Stimulated activated CD8-positive, alpha-beta memory T cell treated with anti-CD3 and anti-CD28 coated beads, Interleukin-12 subunit alpha, Interleukin-12 subunit beta, amount 100 ng/mL, for 4 hours (primary cell): Measurements from ENCODE around the gene BPI.
"Not testable (repeated sequence)": the region's sequence is repeated elsewhere in the genome, so short reads cannot be mapped to it uniquely, and the experiment has no call there.

Source experiments
- DNase-seq: peaks from one replicate; pipeline ENCODE4 v3.0.0-alpha.2; 2020; ENCODE audit warnings: low read depth

The BPI gene

GRCh38 chr20:38363004-38363747 lies 59.2 kb downstream of the BPI start:
- DNase-seq: no peak

- no peak for DNase-seq
Measured at GRCh38 chr20:38369389-38369788, 65.4 kb downstream of the BPI start.

GRCh38 chr20:38372806-38373205 lies 68.8 kb downstream of the BPI start:
- no peak for DNase-seq

DNA sequence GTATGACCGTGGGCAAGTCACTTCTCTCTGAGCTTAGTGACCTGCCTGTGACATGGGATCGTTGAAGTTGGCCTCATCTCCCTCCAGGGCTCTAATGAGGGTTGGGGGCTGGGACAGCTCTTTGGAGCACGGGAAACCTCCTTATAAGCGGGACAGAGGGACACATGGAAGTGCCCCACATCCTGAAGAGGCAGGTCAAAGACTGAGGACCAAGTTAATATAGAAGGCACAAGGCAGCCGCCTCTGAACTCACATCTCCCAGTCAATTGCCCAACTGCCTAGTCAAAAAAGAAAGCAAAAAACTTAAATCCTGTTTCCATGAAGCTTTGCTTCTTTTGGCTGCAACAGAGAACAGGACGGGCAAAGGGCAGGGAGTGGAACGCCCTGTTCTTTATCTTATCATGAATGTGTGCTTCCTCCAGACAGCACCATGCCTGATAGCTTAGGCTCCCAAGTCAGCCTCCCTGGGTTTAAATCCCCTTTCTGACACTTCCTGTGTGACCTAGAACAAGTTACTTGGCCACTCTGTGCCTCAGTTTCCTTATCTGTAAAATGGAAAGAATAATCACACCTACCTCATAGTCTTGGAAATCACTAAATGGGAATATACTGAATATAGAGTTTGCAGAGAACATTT lies 69.4 kb downstream of the BPI start:
- no peak for DNase-seq

DNA sequence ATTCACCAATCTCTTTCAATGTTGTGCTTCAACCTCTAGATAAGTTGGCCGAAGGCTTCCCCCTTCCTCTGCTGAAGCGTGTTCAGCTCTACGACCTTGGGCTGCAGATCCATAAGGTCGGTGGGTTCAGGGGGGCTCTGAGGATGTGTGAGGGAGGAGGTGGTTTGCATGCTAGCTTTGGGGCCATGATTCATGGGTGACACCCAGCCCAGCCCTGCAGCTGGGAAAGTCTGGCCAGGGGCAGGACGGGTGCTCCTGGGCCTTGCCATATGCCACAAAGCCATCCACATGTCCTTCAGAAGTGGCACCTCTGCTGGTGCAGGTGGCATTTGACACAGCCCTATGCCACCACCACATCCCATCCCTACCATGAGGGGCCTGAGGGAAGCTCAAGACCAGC lies 69.9 kb downstream of the BPI start:
- DNase-seq: no peak

GRCh38 chr20:38377039-38377685 lies 73.2 kb downstream of the BPI start:
- no peak for DNase-seq

- not testable (repeated sequence) for DNase-seq
Measured at GRCh38 chr20:38377838-38378237, 73.9 kb downstream of the BPI start.

- no peak for DNase-seq
Measured at GRCh38 chr20:38383147-38383546, 79.2 kb downstream of the BPI start.

GRCh38 chr20:38386004-38386403 lies 82.0 kb downstream of the BPI start:
- DNase-seq: no peak

GRCh38 chr20:38386851-38387250 lies 82.9 kb downstream of the BPI start:
- no peak for DNase-seq
